ENCODE data around the gene NT5C2. TPM values are rescaled to one million over a fixed set of nuclear protein-coding genes. Genes with fewer than 3 reads are reported as not detected.

Gene NT5C2
- total and polyA plus RNA-seq, 2 donors (not counting 3 experiments of a cell fraction or from before 2014, with no cell fraction given) = 47.2 to 69.9 TPM

DNA sequence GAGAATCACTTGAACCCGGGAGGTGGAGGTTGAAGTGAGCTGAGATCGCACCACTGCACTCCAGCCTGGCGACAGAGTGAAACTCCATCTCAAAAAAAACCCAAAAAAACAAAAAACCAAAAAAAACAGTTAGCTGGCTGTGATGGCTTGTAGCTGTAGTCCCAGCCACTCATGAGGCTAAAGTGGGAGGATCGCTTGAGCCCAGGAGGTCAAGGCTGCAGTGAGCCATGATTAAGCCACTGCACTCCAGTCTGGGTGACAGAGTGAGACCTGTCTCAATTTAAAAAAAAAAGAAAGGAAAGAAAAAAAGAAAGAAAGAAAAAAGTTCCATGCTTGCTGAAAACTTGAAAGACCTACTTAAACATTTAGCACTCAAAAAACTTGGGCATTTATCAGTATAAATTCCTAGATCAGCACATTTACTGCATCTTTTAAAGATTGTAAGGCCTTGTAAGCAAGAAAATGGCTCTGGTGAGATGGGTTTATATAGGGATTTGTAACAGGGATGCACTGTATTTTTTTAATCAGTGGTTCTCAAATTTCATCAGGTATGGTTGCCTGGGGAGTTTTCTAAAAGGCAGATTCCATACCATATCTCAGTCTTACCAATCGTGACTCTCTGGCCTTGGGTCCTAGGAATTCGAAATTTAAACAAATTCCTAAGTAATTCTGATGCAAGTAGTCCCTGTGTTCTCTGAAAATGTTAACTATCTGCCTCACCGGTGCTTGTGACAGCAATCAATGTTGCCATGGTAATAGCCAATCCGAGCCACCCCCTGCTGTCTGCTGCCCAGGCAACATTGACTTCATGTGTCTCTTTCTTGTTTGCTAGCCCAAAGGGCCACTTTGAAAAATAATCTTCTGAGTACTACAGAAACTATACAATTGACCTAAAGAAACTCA is 11.5 kb upstream of the NT5C2 start:
- Histone ChIP-seq H3K4me2 (ENCODE audit: insufficient read depth, low read length) (no peak overlapping the region), H3K4me1 (ENCODE audit: control insufficient read depth, extremely low read depth, insufficient read depth, low read length) (no peaks in the 10 kb centered on the region), H3K79me2 (ENCODE audit: control insufficient read depth, insufficient read depth, low read length) (no peaks in the 10 kb centered on the region), H3K36me3 (ENCODE audit: control insufficient read depth in 2 of 2, extremely low read depth in 1 of 2, insufficient read depth in 2 of 2, low read length in 2 of 2) (no peaks in the 10 kb centered on the region), H3K4me3 (replicated peaks in 1 of 3; ENCODE audit: insufficient read depth in 1 of 3, low read depth in 1 of 3, low read length in 3 of 3) (no peak overlapping the region), H3K9me3 (replicated peaks; ENCODE audit: control insufficient read depth, insufficient read depth, low read length) (no peaks in the 10 kb centered on the region), H4K20me1 (replicated peaks; ENCODE audit: control insufficient read depth, extremely low read depth, insufficient read depth, low read length) (no peaks in the 10 kb centered on the region), H2AFZ (ENCODE audit: low read depth, low read length) (no peak overlapping the region), H3K9me1 (replicated peaks; ENCODE audit: control insufficient read depth, extremely low read depth, insufficient read depth, low read length) (no peaks in the 10 kb centered on the region), H3K27ac (ENCODE audit: insufficient read depth, low read depth, low read length) (no peak overlapping the region), H3K9ac (replicated peaks; ENCODE audit: extremely low read depth, insufficient read depth, low read length) (no peak overlapping the region), H3K27me3 (ENCODE audit: control insufficient read depth in 2 of 2, insufficient read depth in 2 of 2, low read length in 2 of 2) (no peaks in the 10 kb centered on the region)
- no peak for FAIRE-seq
- TF ChIP-seq, protein P1, sequence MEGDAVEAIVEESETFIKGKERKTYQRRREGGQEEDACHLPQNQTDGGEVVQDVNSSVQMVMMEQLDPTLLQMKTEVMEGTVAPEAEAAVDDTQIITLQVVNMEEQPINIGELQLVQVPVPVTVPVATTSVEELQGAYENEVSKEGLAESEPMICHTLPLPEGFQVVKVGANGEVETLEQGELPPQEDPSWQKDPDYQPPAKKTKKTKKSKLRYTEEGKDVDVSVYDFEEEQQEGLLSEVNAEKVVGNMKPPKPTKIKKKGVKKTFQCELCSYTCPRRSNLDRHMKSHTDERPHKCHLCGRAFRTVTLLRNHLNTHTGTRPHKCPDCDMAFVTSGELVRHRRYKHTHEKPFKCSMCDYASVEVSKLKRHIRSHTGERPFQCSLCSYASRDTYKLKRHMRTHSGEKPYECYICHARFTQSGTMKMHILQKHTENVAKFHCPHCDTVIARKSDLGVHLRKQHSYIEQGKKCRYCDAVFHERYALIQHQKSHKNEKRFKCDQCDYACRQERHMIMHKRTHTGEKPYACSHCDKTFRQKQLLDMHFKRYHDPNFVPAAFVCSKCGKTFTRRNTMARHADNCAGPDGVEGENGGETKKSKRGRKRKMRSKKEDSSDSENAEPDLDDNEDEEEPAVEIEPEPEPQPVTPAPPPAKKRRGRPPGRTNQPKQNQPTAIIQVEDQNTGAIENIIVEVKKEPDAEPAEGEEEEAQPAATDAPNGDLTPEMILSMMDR (IDR thresholded peaks at IDR 0.05; ENCODE audit: extremely low read depth in 1 of 2, insufficient read depth in 1 of 2, low read depth in 1 of 2, low read length in 2 of 2) = no peak
- TF ChIP-seq JUN (IDR thresholded peaks at IDR 0.05; ENCODE audit: borderline replicate concordance, insufficient read depth, insufficient read length, low read depth) (no peak), POLR2A (IDR thresholded peaks at IDR 0.05; ENCODE audit: low read depth, low read length) (no peak), FOS (IDR thresholded peaks at IDR 0.05; ENCODE audit: borderline replicate concordance, insufficient read depth, low read length) (no peak)
- ChIA-PET POLR2A (no interaction called here), CTCF (interaction anchor here (1.3 to 1.6 kb wide), 3 partner anchors 12 to 40 kb away, joined by 3 to 5 read pairs (median 5); partner anchors contain the start of gene NT5C2)
- intact Hi-C loops (cut with micrococcal nuclease) (no loop called here), dilution Hi-C loops (cut with MboI; ENCODE audit: extremely low pct_ligation_motif_present, low sequenced_read_pairs) (no loop called here)
- no TSS peak for BruUV-seq (replicated peaks)
- DNase-seq (ENCODE audit: low read depth, low spot score) = no peak

DNA sequence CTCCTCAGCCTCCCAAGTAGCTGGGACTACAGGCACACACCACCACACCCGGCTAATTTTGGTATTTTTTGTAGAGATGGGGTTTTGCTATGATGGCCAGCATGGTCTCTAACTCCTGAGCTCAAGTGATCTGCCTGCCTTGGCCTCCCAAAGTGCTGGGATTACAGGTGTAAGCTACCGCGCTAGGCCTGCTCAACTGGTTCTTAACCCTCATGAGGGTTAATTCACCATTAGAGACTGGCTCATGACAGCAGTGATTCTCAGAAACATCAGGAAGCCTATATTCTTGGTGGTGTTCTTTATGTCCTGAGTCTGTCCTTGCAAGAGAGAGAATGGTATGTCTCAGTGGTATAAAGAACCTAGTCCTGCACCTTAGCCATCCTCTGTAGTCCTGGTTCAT is 10.4 kb upstream of the NT5C2 start:
- dilution Hi-C loops (cut with MboI; ENCODE audit: extremely low pct_ligation_motif_present, low sequenced_read_pairs) = no loop called here
- CTCF ChIA-PET = interaction anchor here (1.3 to 1.6 kb wide), 3 partner anchors 11 to 41 kb away, joined by 3 to 5 read pairs (median 5); partner anchors contain the start of gene NT5C2
- intact Hi-C loops (cut with micrococcal nuclease) = no loop called here

More for the DNA sequence above, 10.4 kb upstream of the NT5C2 start:
- no peaks in the 10 kb centered on the region for H3K4me1 ChIP-seq (ENCODE audit: control insufficient read depth, extremely low read depth, insufficient read depth, low read length)
- no peaks in the 10 kb centered on the region for H3K9me1 ChIP-seq (replicated peaks; ENCODE audit: control insufficient read depth, extremely low read depth, insufficient read depth, low read length)
- H3K9ac ChIP-seq (replicated peaks; ENCODE audit: extremely low read depth, insufficient read depth, low read length) = no peak overlapping the region
- BruUV-seq (replicated peaks) = no TSS peak
- no peak overlapping the region for H3K4me3 ChIP-seq (replicated peaks in 1 of 3; ENCODE audit: insufficient read depth in 1 of 3, low read depth in 1 of 3, low read length in 3 of 3)
- H4K20me1 ChIP-seq (replicated peaks; ENCODE audit: control insufficient read depth, extremely low read depth, insufficient read depth, low read length) = no peaks in the 10 kb centered on the region
- H3K79me2 ChIP-seq (ENCODE audit: control insufficient read depth, insufficient read depth, low read length) = no peaks in the 10 kb centered on the region
- H3K9me3 ChIP-seq (replicated peaks; ENCODE audit: control insufficient read depth, insufficient read depth, low read length) = no peaks in the 10 kb centered on the region
- H3K4me2 ChIP-seq (ENCODE audit: insufficient read depth, low read length) = no peak overlapping the region
- H3K27ac ChIP-seq (ENCODE audit: insufficient read depth, low read depth, low read length) = no peak overlapping the region
- TF ChIP-seq JUN (IDR thresholded peaks at IDR 0.05; ENCODE audit: borderline replicate concordance, insufficient read depth, insufficient read length, low read depth) (no peak), EZH2 (IDR thresholded peaks at IDR 0.05; ENCODE audit: borderline replicate concordance, low read depth, low read length, severe bottlenecking) (no peak), POLR2AphosphoS5 (IDR thresholded peaks at IDR 0.05; ENCODE audit: insufficient read depth, low read depth, low read length) (no peak), GATA2 (IDR thresholded peaks at IDR 0.05; ENCODE audit: insufficient read depth, insufficient read length, low read depth, low read length) (no peak), FOS (IDR thresholded peaks at IDR 0.05; ENCODE audit: borderline replicate concordance, insufficient read depth, low read length) (no peak), POLR2A (IDR thresholded peaks at IDR 0.05; ENCODE audit: low read depth, low read length) (no peak)
- FAIRE-seq (no peak), DNase-seq (ENCODE audit: low read depth, low spot score) (no peak)
- H3K36me3 ChIP-seq (ENCODE audit: control insufficient read depth in 2 of 2, extremely low read depth in 1 of 2, insufficient read depth in 2 of 2, low read length in 2 of 2) = no peaks in the 10 kb centered on the region
- no peaks in the 10 kb centered on the region for H3K27me3 ChIP-seq (ENCODE audit: control insufficient read depth in 2 of 2, insufficient read depth in 2 of 2, low read length in 2 of 2)
- POLR2A ChIA-PET = no interaction called here
- H2AFZ ChIP-seq (ENCODE audit: low read depth, low read length) = no peak overlapping the region

All from endothelial cell of umbilical vein (primary cell).